Cardiac septum (tissue), 1 donor: Measurements from ENCODE around the gene F13B. TPM values are rescaled to one million over a fixed set of nuclear protein-coding genes. Genes with fewer than 3 reads are reported as not detected.
"Not testable (repeated sequence)": the region's sequence is repeated elsewhere in the genome, so short reads cannot be mapped to it uniquely, and the experiment has no call there.

Source experiments
- DNase-seq: peaks from one replicate; pipeline ENCODE4 v3.0.0-alpha.2; 2020; ENCODE audit warnings: low spot score
- intact Hi-C: fragments of 100-400 bp; cut with DNase I; formaldehyde crosslinking; loops from one replicate; pipeline ENCODE4 v1.14.0; 2022
- total RNA-seq: library from RNA; stranded (reverse); fragmentation: NEBNext Ultra II Directional; extraction: Animal tissue kit (Norgen Biotek cat#: 25700); gene quantifications from one replicate; pipeline ENCODE4 v1.2.1, GENCODE V29; 2021
- donor health status: DM: no; HTN: no; CAD: no.

Gene F13B
- total RNA-seq, 1 donor from 2014 or later, result not detected

GRCh38 chr1:197062692-197063091 lies 4.4 kb downstream of the F13B start:
- intact Hi-C loops, result no loop called here
- DNase-seq, result no peak

DNA sequence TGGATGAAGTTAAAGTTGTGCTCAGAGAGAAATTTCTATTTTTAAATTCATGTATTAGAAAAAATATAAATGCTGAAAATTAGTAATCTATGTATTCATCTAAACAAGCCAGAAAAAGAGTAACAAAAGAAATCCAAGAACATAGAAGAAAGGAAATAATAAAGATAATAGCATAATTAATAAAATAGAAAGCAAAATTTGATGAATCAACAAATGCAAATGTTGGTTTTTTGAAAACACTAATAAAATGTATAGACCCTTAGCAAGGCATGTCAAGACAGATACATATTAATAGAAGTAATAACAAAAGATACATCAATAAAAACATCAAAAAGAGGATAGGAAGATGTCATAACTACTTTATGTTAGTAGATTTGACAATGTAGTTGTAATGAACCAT lies 18.0 kb downstream of the F13B start:
- intact Hi-C loops, result no loop called here
- no peak for DNase-seq

- intact Hi-C loops, result no loop called here
- no peak for DNase-seq
Measured at GRCh38 chr1:197042676-197043341, 24.3 kb downstream of the F13B start.

GRCh38 chr1:197041486-197042353 lies 25.3 kb downstream of the F13B start:
- intact Hi-C loops, result no loop called here
- no peak for DNase-seq

- intact Hi-C loops, result no loop called here
- no peak for DNase-seq
Measured at GRCh38 chr1:197036861-197037260, 30.2 kb downstream of the F13B start.

DNA sequence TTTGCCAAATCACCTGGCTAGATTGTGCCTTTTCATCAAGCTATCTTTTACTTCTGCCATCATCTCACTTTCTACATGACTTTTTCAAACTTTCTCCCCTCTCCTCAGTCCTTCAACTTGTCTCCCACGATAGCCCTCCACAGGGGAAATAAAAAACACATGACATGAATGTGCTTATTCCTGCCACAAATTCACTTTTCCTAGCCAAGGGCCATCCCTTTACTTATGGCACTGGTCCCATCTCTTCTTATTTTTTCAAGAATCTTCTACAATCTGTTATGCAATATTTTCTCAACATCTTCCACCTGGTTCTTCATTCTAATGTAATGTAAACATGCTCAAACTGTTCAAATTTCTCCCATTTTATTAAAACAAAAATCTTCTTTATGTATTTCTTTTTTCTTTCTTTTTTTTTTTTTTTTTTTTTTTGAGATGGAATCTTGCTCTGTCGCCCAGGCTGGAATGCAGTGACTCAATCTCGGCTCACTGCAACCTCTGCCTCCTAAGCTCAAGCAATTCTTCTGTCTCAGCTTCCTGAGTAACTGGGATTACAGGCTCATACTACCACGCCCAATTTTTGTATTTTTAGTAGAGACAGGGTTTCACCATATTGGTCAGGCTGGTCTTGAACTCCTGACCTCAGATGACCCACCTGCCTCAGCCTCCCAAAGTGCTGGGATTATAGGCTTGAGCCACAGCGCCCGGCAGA lies 32.3 kb downstream of the F13B start:
- intact Hi-C loops, DNase-seq: not testable (repeated sequence)

- DNase-seq, result no peak
- intact Hi-C loops, result no loop called here
Measured at GRCh38 chr1:197029749-197030148, 37.3 kb downstream of the F13B start.

GRCh38 chr1:197027359-197027758 lies 39.7 kb downstream of the F13B start:
- intact Hi-C loops, result no loop called here
- DNase-seq, result no peak

- DNase-seq, result no peak
- intact Hi-C loops, result no loop called here
Measured at GRCh38 chr1:197024460-197024859, 42.6 kb downstream of the F13B start.

DNA sequence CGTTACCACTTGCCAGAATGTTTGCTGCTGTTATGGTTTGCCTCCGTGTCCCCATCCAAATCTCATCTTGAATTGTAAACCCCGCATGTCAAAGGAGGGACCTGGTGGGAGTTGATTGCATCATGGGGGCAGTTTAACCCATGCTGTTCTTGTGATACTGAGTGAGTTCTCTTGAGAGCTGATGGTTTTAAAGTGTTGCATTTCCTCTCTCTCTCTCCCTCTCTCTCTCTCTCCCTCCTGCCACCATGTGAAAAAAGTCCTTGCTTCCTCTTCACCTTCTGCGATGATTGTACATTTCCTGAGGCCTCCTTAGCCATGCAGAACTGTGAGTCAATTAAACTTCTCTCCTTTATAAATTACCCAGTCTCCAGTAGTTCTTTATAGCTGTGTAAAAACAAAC lies 45.3 kb downstream of the F13B start:
- intact Hi-C loops, result no loop called here
- no peak for DNase-seq

- intact Hi-C loops, result no loop called here
- no peak for DNase-seq
Measured at GRCh38 chr1:197017558-197018146, 49.4 kb downstream of the F13B start.

DNA sequence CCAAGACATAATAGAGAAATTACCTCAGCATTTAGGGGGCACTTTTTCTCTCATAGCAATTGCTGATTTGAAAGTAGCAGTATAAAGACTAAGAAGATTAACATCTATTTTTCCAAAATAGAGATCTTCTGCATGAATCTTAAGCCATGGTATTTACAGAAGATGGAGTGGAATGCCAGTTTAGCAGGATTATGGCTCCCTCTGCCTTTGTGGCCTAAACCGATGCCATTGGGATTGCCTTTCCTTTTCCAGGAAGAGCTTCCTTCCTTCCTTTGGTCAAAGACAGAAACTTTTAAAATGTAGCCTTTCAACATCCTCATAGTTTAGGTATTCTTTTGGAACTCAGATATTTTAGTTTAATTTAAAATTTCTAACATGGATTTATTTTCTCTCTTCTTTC lies 50.3 kb downstream of the F13B start:
- DNase-seq, result no peak
- intact Hi-C loops, result no loop called here

DNA sequence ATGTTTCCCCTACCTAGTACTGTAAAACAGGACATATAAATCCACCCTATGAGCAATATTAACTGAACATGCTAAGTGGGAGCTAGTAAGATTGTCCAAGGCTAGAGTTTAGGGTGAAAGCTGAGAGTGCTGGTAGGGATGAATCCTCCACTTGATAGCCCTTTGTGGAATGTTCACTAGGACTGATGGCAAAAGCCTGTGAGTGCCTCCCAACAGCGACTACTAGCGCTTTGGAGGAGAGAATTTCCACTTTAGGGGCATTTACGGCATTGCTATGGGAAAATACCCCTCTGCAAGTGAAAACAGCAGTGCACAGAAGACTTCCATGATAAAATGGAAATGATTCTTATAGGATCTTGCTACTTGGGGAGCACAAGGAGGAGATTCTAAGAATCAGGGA lies 53.8 kb downstream of the F13B start:
- intact Hi-C loops, result no loop called here

DNA sequence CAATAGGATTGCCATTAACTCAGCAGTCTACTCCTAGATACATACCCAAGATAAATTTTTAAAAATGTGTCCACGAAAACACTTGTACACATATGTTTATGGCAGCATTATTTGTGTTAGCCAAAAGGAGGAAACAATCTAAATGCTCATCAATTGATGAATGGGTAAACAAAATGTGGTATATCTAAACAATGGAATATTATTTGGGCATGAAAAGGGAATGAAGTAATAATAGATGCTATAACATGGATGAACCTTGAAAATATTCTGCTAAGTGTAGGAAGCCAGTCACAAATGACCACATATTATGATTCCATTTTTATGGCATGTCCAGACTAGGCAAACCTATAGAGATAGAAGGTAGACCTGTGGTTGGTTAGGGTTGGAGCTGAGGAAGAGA lies 55.4 kb downstream of the F13B start:
- no peak for DNase-seq
- intact Hi-C loops, result no loop called here

More for the DNA sequence above, 53.8 kb downstream of the F13B start:
- DNase-seq, result no peak

GRCh38 chr1:197008861-197009260 lies 58.2 kb downstream of the F13B start:
- no peak for DNase-seq
- intact Hi-C loops, result no loop called here

DNA sequence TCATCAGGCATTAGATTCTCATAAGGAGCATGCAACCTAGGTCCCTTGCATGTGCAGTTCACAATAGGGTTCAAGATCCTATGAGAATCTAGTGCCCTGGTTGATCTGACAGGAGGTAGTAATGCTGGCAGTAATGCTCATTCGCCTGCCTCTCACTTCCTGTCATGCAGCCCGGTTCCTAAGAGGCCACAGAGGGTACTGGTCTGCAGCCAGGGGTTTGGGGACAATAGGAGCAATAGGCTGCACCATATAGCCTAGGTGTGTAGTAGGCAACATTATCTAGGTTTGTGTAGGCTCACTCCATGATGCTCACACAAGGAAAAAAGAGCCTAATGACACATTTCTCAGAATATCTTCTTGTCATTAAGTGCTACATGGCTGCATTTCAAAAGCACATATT lies 63.9 kb downstream of the F13B start:
- intact Hi-C loops, result no loop called here
- no peak for DNase-seq

GRCh38 chr1:197001828-197002227 lies 65.2 kb downstream of the F13B start:
- intact Hi-C loops, result no loop called here
- DNase-seq, result no peak

GRCh38 chr1:196997423-196997822 lies 69.6 kb downstream of the F13B start:
- intact Hi-C loops, result no loop called here
- no peak for DNase-seq

GRCh38 chr1:196993916-196994315 lies 73.1 kb downstream of the F13B start:
- no peak for DNase-seq
- intact Hi-C loops, result no loop called here
